Measurements from ENCODE around the gene NDUFA3. TPM values are rescaled to one million over a fixed set of nuclear protein-coding genes. Genes with fewer than 3 reads are reported as not detected.

The NDUFA3 gene
- total RNA-seq: 25.6 and 46.0 TPM in 2 replicates

DNA sequence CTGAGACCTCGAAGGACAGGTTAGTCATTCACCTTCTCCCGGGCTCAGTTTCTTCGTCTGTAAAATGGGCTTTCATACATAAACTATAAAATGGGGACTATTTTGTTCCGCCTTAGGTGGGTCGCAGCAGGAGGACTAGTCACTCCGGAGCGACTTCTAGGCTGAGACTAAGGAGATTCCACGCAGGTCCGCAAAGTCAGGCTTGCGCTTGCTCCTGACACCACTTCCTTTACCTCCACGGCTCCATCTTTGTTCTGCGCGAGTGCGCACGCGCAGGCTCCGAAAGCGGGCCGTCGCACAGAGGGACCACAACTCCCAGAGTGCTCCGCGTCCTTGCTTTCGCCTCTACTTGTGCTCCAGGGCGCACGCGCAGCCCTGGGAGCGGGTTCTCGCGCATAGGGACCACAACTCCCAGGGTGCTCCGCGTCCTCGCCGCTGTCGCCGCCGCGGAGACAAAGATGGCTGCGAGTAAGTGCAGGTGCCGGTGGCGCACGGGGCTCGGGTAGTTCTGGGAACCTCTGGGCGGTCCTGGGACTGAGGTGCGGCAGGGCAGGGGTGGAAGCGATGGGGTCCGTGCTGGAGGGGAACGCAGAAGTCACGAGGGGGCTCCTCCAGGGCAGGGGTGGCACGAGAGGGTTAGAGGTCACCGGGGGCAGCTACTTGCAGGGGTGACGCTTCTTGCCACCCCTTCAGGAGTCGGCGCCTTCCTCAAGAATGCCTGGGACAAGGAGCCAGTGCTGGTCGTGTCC is at the start of gene NDUFA3:
TSS of gene NDUFA3 (plus strand) at position 435 of the 749 bp plus-strand sequence. CDS start at position 459, 24 bp downstream.

DNA sequence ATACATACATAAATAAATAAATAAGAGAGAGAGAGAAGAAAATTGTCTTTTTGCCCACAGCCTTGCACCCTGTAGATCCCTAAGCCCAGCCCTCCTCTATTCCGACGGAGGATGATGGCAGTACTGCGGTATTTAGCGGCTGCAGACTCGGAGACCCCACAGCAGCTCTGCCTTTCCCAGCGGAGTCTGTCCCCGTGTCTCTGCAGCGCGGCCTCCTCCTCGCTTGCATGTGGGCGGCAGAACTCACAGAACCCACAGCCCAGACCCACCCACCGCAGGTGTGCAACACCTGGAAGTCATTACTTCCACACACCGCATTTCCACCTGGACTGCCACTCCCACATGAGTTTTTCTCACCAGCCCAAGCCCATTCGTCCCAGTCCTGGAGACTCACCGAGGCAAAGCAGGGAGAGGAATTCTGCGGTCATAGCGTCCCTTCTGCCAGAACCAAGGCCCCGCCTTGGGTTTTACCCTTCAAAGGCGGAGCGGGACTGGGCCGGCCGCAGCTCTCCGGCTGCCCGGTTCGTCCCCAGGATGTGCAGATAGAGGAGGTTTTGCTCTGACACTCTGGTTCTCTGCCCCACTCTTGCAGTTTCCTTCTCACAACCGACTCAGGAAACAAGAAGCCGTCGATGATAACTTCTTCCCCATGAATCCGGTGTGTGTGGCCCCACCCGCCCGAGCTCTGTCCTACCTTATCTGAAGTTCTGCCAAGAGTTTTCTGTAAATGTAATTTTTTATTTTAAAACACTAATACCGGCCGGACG is 39.1 kb upstream of the NDUFA3 start, which contains the start of gene VSTM1:
TSS of gene VSTM1 (minus strand) at position 548 of the 767 bp plus-strand sequence. CDS start at position 428, 120 bp downstream.

DNA sequence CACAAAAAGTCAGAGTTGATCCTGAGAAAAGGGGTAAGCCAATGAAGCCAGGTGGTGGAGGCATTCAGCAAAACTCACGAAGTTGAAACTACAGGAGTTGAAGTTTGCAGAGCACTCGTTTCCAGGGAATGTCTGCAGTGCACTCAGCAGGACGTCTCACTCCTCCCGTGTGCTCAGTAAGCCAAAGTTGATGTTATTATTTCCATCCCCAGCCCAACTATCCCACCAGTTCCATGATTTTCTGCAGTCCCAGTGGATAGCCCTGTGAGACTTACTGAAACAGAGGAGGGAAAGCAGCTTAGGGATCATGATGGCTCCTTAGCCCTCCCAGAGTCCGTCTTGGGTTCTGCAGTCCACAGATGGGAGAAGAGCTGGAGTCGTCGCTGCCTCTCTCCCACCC is 21.6 kb upstream of the NDUFA3 start, which contains the start of gene TARM1:
TSS of gene TARM1 (minus strand) at position 334 of the 400 bp plus-strand sequence. CDS start at position 309, 25 bp downstream.

DNA sequence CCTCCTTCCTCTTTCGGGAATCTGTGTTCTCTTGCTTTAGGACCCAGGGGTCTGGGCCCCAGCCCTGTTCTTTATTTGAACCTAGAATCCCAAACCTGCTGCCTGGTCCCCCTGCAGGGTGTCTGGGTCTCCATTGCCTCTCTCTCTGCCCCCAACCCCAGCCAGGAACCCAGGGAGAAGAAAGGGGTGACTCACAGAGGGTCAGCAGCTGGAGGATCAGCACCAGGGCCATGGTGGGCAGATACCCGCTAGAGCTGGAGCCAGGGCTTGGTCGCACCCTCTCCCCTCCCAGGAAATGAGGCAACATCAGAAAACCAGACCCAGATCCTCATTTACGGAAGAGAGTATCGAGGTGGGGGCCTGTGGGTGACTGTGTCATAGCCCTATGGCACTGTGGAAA is 2.1 kb upstream of the NDUFA3 start, which contains the start of gene OSCAR:
TSS of gene OSCAR (minus strand) at position 243 of the 400 bp plus-strand sequence. CDS start at position 232, 11 bp downstream.

DNA sequence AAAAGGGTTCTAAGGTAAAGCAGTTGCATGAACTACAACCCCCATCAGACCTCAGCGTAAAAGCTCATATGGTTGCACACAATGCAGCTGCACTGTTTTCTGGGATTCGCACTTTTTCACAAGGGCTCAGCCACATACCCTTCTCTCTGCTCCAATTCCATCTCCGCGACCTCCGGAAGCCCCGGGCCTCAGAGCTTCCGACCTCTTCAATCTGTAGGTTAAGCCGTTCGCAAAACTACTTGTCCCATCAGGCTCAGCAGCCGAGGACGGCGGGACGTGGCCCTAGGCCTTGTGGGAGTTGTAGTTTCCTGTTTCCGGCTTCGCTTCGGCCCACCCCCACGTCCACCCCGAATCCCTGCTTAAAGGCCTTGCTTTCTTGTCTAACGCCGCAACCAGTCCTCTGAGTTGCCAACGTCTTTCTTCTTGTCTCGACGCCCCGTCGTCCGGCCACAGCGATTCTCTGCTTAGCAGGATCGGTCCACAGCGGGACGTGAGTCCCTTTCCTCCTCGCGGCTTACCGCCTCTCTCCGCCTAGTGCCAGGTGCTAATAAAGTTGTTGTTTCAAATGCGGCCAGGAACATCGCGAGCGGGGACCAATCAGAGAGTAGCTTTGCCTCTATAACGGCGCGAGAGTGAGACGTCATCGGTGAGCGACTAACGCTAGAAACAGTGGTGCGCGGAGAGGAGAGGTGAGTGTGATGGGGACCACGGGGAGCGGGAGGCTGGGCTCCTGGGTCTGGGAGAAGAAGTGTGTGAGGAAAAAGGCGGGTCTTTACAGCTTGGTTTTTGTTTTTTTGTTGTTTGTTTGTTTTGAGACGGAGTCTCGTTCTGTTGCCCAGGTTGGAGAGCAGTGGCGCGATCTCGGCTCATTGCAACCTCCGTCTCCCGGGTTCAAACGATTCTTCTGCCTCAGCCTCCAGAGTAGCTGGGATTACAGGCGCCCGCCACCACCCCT is 12.7 kb downstream of the NDUFA3 start, which contains the start of the genes PRPF31 and TFPT:
TSS of gene PRPF31 (plus strand) at position 646 of the 955 bp plus-strand sequence. CDS start 2,525 bp downstream, outside the sequence.
TSS of gene TFPT (minus strand) at position 549 of the 955 bp plus-strand sequence. CDS start at position 161, 388 bp downstream.

DNA sequence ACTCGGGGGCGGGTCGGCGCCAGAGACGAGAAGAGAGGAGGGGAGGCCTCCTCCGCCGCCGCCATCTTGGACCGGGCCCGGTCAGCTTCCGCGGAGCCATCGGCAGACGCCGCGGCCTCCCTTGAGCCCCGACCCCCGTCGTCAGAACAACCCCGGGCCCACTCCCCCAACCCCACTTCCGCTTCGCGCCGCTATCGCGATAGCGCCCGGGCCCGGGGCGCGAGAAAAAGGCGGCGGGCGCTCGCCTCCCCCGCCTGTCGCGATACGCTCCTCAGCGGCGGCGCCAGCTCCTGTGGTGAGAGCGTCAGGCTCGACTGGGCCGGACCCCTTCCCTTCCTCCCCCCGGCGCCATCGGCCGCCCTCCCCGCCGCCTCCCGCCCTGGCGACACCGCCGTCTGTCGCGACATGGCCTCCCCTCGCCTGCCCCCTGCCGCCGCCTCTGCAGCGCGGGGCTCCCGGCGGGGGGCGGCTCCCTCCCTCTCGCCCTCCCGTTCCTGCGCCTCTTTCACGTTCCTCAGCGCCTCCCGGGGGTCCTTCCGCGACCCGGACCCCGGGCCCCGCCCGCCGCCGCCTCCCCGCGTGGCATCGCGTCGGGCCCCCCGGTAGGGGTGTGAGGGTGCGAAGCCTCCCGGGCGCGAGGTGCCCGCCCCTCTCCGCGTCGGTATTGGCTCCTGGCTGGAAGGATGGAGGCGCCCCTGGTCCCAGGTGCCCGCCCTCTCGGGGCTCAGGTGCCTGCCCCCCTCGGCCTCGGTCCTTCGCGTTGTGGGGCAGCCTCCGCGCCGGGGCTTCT is 35.2 kb downstream of the NDUFA3 start, which contains the start of gene CNOT3:
TSS of gene CNOT3 (plus strand) at position 64 of the 790 bp plus-strand sequence. CDS start 5,217 bp downstream, outside the sequence.

Other genes starting within 250 kb of the NDUFA3 start
- gene MYADM, start 235.0 kb upstream of the NDUFA3 start, total RNA-seq: 113 and 130 TPM in 2 replicates
- gene PRKCG, start 220.7 kb upstream of the NDUFA3 start, total RNA-seq: not detected in 2 replicates
- gene CACNG7, start 193.6 kb upstream of the NDUFA3 start, total RNA-seq: not detected in 2 replicates
- gene CACNG8, start 139.9 kb upstream of the NDUFA3 start, total RNA-seq: 0.15 and 0.20 TPM in 2 replicates
- 3.9 and 4.9 TPM in 2 replicates for gene CACNG6, start 111.2 kb upstream of the NDUFA3 start, total RNA-seq
- not detected in 2 replicates for gene VSTM1, start 39.0 kb upstream of the NDUFA3 start, total RNA-seq
- not detected in 2 replicates for gene TARM1, start 21.5 kb upstream of the NDUFA3 start, total RNA-seq
- gene OSCAR, start 2.1 kb upstream of the NDUFA3 start, total RNA-seq: not detected in 2 replicates
- 57.4 and 58.0 TPM in 2 replicates for gene TFPT, start 12.8 kb downstream of the NDUFA3 start, total RNA-seq
- gene PRPF31, start 12.9 kb downstream of the NDUFA3 start, total RNA-seq: 107 and 123 TPM in 2 replicates
- gene CNOT3, start 34.9 kb downstream of the NDUFA3 start, total RNA-seq: 11.1 and 15.0 TPM in 2 replicates
- gene LENG1, start 56.9 kb downstream of the NDUFA3 start, total RNA-seq: 5.9 and 9.5 TPM in 2 replicates
- gene TMC4, start 70.3 kb downstream of the NDUFA3 start, total RNA-seq: not detected in 2 replicates
- gene MBOAT7, start 86.7 kb downstream of the NDUFA3 start, total RNA-seq: 176 and 214 TPM in 2 replicates
- 92.1 and 103 TPM in 2 replicates for gene TSEN34, start 88.5 kb downstream of the NDUFA3 start, total RNA-seq
- 2,166 and 2,183 TPM in 2 replicates for gene RPS9, start 98.0 kb downstream of the NDUFA3 start, total RNA-seq
- gene LILRB3, start 120.2 kb downstream of the NDUFA3 start, total RNA-seq: not detected in 2 replicates
- not detected in 2 replicates for gene LILRA6, start 139.9 kb downstream of the NDUFA3 start, total RNA-seq
- gene LILRB5, start 154.4 kb downstream of the NDUFA3 start, total RNA-seq: not detected in 2 replicates
- not detected in 2 replicates for gene LILRB2, start 178.3 kb downstream of the NDUFA3 start, total RNA-seq
- gene LILRA5, start 210.3 kb downstream of the NDUFA3 start, total RNA-seq: not detected in 2 replicates
- gene LILRA4, start 236.3 kb downstream of the NDUFA3 start, total RNA-seq: not detected in 2 replicates

Data from mammary microvascular endothelial cell (primary cell).